Activated CD8-positive, alpha-beta memory T cell treated with anti-CD3 and anti-CD28 coated beads, Interleukin-2, amount 50 U/mL, for 48 hours (primary cell): ENCODE results near the gene RPAP3.

Experiments used
- DNase-seq: peaks from one replicate; pipeline ENCODE4 v3.0.0-alpha.2; 2020

RPAP3 gene

GRCh38 chr12:47742253-47742825, 36.5 kb upstream of the RPAP3 start:
- peak; percentile 95 for DNase-seq

DNA sequence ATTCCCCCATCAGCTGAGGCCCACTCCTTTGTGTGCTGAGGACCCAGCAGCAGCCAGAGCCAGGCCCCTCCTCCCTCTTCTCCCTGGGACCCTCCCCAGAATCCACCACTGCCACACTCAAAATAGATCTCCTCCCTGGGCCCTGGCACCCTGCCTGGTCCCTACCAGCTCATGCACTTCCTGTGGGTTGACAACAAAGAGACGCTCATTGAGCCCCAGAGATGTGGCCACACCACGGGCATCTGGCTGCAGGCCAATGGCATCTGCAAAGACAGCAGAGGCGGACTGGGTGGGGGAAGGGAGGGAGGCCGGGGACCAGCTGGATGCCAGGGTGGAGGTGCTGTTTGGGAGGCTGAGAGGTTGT, 35.5 kb upstream of the RPAP3 start:
- DNase-seq, result peak; percentile 69

GRCh38 chr12:47740606-47741339, 34.9 kb upstream of the RPAP3 start:
- DNase-seq, result no peak

DNA sequence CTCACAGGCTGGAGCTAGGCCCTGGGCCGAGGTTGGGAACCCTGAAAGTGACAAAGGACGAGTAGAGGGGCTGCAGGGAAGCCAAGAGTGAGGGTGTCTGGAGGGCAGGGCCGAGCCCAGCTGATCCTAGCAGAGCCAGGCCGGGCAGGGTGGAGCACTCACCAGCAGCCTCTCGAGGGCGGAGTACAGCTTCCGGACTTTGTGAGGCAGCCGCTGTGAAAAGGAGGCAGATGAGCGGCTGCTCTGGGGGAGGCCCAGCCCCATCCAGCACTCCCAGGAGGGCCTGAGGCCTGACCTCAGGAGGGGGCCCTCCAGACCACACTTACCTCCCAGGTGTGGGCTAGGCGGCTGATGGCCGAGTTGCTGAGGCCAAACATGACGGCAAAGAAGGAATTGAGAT, 34.1 kb upstream of the RPAP3 start:
- no peak for DNase-seq

GRCh38 chr12:47739297-47739696, 33.5 kb upstream of the RPAP3 start:
- DNase-seq, result no peak

DNA sequence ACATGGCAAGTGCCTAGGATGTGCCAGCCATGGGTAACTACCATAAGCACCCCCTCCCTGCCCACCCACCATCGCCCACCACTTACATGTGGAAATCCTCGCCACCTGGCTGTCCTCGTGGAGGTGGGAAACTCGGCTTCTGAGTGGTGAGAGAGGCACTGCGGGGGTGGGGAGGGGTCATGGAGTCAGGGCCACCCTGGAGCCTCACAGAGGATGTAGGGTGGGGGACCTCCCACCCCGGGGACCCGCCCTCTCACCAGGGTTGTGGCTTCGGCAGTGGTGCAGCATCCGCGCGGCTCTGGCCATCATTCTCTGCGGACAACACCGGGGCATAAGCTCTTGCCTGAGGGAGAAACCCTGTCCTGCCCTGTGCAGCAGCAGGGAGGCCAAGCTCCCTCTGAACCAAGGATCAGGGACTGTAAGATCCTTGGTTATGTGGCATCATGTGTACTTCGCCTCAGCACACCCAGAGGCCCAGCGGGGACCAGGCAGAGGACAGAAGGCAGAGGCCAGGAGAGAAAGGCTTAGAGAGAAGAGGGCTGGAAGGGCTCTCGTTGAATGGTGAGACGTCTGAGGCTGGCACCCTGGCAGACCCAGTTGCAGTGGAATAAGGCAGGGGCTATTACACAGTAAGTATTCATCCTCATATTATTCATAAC, 32.2 kb upstream of the RPAP3 start:
- DNase-seq, result no peak

DNA sequence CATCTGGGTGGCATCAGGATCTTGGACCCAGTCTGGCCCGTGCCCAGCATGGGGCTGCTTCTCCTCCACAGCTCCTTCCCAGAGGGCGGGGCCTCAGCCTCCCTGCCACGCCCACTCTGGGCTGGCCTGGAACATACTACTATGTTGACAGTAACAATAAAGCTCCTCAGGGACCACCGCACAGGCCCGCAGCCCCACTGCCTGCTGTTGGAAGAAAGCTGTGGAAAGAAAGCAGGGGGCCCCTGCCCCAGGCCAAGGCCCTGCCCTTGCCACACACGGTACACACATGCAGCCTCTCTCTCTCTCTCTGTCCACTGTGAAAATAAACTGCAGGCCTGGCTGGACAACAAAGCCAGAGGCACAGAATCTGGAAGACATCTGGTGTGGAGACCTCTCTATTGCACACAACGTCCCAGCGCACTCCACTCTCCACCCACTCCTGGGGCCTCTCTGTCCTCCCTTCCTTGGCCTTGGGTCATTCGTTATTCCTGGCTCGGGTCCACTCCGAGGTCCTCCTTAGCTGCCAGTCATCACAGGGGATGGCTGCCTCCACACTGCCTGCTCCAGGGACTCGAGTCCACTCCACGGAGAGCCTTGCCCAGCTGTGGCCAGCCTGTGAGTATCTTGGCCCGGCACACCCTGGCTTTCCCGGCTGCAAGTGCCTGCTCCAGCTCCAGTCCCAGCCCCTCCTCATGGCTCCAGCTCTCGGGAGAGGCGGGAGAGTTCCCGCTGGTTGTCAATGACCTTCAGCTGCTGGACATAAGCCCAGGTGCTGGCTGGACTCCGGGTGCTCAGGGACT, 31.2 kb upstream of the RPAP3 start:
- no peak for DNase-seq

DNA sequence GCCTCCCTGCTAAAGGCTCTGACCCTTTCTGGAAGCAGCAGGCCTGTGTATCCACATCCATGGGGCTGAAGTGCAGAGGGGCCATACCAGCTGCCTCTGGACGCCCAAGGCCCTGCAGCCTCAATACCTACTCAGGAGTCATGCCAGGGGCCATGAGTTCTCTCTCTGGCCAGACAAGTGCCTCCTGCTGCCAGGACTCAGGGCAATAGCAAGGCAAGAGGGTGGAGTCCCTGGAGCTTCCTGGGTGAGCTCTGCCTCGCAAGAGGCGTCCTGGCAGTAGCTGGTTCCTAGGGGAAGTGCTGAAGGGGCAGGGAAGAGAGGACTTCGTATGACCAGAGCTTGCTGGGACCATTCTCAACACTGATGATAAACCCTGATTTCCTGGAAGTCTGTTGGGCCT, 30.4 kb upstream of the RPAP3 start:
- DNase-seq, result no peak

DNA sequence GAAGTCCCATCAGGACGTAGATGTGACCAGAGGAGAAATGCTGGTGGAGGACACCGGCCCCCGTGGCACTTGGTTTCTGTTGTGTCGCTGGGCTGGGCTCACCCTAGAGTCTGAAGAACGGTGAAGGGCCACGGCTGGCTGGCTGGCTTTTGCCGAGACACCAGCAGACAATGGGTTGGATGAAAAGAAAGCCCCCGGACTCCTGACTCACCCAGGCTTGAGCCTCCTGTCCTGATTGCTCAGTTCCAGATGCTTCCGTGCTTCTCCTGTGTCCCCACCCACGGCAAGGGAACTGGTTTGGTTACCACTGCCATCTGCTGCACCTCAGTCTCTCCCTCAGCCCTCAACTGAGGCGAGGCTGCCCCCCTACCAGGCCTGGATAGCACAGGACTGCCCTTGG, 29.8 kb upstream of the RPAP3 start:
- no peak for DNase-seq

DNA sequence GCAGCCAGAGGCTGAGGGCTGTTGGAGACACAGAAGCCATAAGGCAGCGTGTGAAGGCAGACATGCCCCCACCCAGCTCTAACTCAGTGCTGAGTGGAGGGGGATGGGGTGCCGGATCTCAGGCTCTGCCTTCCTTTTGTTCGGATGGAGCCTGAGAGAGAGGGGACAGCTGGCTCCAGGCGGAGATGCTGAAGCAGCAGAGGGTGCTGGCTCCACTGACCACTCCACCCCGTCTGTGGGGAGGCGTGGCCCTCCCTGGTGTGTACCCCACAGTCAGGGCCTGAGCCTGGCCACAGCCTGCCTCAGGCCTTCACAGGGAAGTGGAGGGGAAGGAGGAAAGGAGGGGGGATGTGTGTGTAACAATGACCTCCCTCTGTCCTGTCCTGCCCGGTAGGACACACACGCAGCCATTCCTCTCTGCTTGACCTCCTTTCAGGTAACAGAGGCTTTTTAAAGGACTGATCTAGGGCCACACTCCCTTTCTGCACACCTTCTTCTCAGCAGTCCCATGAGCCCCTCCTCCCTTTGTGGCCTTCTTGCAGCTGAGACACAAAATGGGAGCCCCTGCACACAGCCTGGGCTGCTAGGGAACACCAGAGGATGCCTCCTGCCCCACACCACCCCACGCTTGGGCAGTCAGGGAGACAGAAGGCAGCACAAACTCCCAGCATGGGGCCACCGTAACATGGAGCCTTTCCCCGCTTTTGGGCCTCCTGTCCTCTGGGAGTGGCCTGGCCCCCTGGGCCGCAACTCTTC, 29.1 kb upstream of the RPAP3 start:
- no peak for DNase-seq

- DNase-seq, result no peak
Observed at GRCh38 chr12:47733142-47733541, 27.3 kb upstream of the RPAP3 start.

- DNase-seq, result no peak
Observed at GRCh38 chr12:47732504-47732903, 26.7 kb upstream of the RPAP3 start.

DNA sequence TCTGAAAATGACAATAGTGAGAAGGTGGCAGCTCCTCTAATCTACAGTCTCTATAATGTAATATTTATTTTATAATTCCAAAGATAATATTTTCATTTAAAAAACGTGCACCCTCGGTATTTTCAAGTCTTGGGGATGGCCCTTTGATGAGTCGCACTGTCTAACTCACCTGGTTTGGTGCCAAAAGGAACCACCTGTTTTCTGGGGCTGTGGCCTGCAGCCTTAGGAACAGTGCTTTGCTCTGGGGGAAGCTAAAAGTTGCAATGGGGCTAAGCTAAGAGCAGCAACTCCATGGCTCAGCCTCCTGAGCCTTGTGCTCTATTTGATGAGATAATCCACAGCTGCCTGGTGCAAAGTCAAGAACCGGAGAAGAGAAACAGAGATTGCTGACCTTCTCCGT, 25.9 kb upstream of the RPAP3 start:
- no peak for DNase-seq

DNA sequence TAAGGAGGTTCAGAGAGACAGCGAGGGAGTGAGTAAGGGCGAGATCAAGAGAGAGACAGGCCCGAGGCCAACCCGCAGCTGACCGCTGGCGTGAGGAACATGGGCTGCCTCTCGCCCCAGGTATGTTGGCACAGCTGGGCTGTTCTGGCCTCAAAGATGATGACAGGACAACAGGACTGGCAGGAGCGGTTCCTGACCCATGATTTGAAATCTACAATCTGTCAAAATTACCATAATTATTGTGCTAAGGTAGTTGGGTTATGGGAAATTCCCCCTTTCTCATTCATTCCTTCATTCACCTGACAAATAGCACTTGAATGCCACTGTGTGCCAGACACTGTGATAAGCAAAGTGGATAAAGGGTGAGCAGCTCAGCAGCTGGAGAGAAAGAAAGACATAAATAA, 24.5 kb upstream of the RPAP3 start:
- DNase-seq, result no peak

GRCh38 chr12:47729233-47729632, 23.4 kb upstream of the RPAP3 start:
- no peak for DNase-seq

- DNase-seq, result no peak
Observed at GRCh38 chr12:47725893-47726292, 20.1 kb upstream of the RPAP3 start.

DNA sequence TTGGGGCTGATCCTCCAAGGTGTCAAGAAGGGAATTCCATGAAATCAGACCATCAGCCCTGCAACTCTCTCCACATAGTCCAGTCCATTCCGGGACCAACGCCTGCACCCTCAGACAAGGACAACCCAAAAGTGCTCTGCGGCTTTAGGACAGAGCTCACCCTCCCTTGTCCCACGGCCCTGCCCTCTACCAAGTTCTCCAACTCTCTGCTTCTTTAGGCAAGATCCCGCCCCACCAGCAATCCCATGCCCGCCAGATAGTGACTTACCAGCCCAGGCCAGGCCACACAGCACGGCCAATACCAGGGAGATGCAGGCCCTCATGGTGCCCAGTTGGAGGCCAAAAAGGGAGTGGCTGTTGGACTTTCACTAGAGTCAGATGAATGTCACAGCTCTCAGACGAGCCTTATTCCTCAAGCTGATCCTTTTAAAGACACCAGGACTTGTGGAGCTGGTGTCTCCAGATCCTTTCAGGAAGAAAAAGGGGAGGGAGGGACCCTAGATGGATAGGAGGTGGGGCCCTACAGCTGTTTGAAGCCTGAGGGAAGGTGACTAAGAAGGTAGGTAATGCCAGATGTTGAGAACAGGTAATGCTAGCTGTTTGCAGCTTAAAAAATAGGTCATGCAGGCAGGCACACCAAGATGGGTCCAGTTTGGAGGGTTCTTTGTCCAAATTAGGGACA, 19.4 kb upstream of the RPAP3 start, which contains the start of gene ENDOU:
Gene ENDOU (minus strand): TSS at position 400 of the 682 bp plus-strand sequence. CDS start 77 bp downstream, at position 323.
- no peak for DNase-seq

GRCh38 chr12:47722941-47723631, 17.3 kb upstream of the RPAP3 start:
- DNase-seq, result no peak

DNA sequence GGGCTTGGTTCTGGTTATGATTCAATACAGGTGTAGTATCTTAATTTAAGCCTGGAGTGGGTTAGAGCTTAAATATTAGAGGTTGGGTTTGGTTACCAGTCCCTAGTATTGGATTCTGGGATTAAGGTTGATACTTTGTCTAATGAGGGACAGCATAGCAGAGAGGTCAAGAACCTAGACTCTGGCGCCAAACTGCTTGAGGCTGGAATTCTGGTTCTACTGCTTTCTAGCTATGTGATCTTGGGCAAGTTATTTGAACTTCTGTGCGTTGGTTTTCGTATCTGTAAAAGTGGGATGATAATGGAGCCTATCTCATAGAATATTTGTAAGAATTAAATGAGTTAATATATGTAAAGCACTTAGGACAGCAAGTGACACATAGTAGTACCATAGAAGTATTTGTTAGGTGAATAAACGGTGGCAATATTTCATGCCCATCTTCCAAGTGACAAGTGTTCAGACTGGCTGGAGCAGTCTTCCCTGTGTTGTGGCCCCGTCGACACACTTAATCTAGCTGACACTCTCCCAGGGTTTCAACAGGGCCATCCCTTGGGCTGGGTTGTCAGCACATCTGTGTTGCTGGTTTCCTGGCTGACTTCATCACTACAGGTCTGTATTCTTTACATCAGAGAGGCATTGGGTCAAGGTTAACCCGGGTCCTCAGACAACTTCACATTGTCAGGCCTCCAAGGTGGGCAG, 16.5 kb upstream of the RPAP3 start:
- DNase-seq, result no peak

DNA sequence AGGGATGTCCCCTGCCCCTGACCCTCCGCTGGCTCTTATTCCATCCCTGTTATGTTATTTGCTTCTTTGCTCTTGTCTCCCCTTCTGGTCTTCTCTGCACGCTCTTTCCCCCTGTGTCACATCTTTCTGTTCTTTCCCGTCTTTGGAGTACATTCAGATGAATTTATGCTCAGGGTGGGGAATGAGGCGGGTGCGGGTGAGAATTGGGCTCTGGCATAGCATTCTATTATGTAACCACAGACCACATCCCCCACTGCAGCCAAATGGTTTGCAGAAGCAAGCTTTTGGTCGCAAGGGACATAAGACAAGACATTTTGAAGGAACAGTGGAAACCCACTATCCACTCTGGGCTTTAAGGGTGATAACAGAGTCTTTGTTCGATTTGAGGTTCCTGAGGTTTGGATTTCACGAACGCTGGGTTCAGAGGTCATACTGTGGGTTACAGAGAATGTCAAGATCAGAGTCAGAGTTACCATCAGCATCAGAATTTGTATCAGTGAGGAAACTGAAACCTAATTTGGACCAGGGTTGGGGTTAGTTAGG, 15.7 kb upstream of the RPAP3 start:
- DNase-seq, result peak; percentile 49

DNA sequence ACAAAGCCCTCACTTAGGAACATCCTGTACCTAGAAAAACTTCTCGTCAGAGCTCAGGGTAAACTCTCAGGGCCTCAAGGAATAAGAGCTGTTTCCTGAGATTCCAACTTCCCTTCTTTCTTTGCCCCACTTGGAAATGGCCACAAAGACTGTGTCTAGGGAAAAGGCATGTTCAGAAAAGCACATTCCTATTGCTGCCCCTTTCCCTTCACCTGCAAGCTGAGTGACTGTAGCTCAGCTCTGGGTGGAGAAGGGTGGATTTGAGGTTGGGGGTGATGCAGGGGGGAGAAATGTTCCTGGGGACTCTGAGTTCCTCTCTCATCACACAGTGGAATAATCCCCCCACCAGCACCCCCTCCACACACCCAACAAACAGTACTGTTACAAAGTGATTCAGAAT, 12.7 kb upstream of the RPAP3 start:
- DNase-seq, result peak; percentile 26
